ENCODE results near the gene ZSWIM4.

ZSWIM4 gene

GRCh38 chr19:13861714-13862531, 66.7 kb downstream of the ZSWIM4 start:
- no peaks in the 10 kb centered on the region for H3K36me3 ChIP-seq (ENCODE audit: control insufficient read depth in 1 of 2, insufficient read depth in 2 of 2, low read length in 2 of 2)
- peak overlapping the region; percentile 59 to 67 for H3K4me3 ChIP-seq (ENCODE audit: low read depth in 1 of 2, low read length in 2 of 2)
- H3K9me3 ChIP-seq (ENCODE audit: control insufficient read depth in 1 of 2, low read length in 2 of 2), result no peaks in the 10 kb centered on the region
- H3K27me3 ChIP-seq (ENCODE audit: low read depth, low read length), result no peaks in the 10 kb centered on the region
- peaks cover 12 to 18% of the 10 kb centered on the region in 2 donors for H3K4me1 ChIP-seq (ENCODE audit: control insufficient read depth in 1 of 2, insufficient read depth in 2 of 2, low read length in 2 of 2)
- H3K27ac ChIP-seq (ENCODE audit: low read length), result peak overlapping the region; percentile 86

GRCh38 chr19:13864046-13864666, 68.9 kb downstream of the ZSWIM4 start:
- Histone ChIP-seq H3K4me1 (ENCODE audit: control insufficient read depth in 1 of 2, insufficient read depth in 2 of 2, low read length in 2 of 2) (peaks cover 12 to 18% of the 10 kb centered on the region in 2 donors), H3K9me3 (ENCODE audit: control insufficient read depth in 1 of 2, low read length in 2 of 2) (no peaks in the 10 kb centered on the region), H3K27me3 (ENCODE audit: low read depth, low read length) (no peaks in the 10 kb centered on the region), H3K27ac (ENCODE audit: low read length) (no peak overlapping the region), H3K4me3 (ENCODE audit: low read depth in 1 of 2, low read length in 2 of 2) (no peak overlapping the region), H3K36me3 (ENCODE audit: control insufficient read depth in 1 of 2, insufficient read depth in 2 of 2, low read length in 2 of 2) (no peaks in the 10 kb centered on the region)

GRCh38 chr19:13864667-13865570, 69.7 kb downstream of the ZSWIM4 start:
- no peaks in the 10 kb centered on the region for H3K9me3 ChIP-seq (ENCODE audit: control insufficient read depth in 1 of 2, low read length in 2 of 2)
- H3K36me3 ChIP-seq (ENCODE audit: control insufficient read depth in 1 of 2, insufficient read depth in 2 of 2, low read length in 2 of 2), result no peaks in the 10 kb centered on the region
- no peak overlapping the region for H3K27ac ChIP-seq (ENCODE audit: low read length)
- peaks cover 12 to 18% of the 10 kb centered on the region in 2 donors for H3K4me1 ChIP-seq (ENCODE audit: control insufficient read depth in 1 of 2, insufficient read depth in 2 of 2, low read length in 2 of 2)
- peak overlapping the region in 1 of 2 donors; percentile 69 for H3K4me3 ChIP-seq (ENCODE audit: low read depth in 1 of 2, low read length in 2 of 2)
- no peaks in the 10 kb centered on the region for H3K27me3 ChIP-seq (ENCODE audit: low read depth, low read length)

GRCh38 chr19:13865571-13866462, 70.6 kb downstream of the ZSWIM4 start:
- Histone ChIP-seq H3K27ac (ENCODE audit: low read length) (no peak overlapping the region), H3K27me3 (ENCODE audit: low read depth, low read length) (no peaks in the 10 kb centered on the region), H3K9me3 (ENCODE audit: control insufficient read depth in 1 of 2, low read length in 2 of 2) (no peaks in the 10 kb centered on the region), H3K4me3 (ENCODE audit: low read depth in 1 of 2, low read length in 2 of 2) (peak overlapping the region; percentile 30 to 69), H3K4me1 (ENCODE audit: control insufficient read depth in 1 of 2, insufficient read depth in 2 of 2, low read length in 2 of 2) (peaks cover 12 to 18% of the 10 kb centered on the region in 2 donors), H3K36me3 (ENCODE audit: control insufficient read depth in 1 of 2, insufficient read depth in 2 of 2, low read length in 2 of 2) (no peaks in the 10 kb centered on the region)

GRCh38 chr19:13866463-13867046, 71.3 kb downstream of the ZSWIM4 start:
- Histone ChIP-seq H3K4me3 (ENCODE audit: low read depth in 1 of 2, low read length in 2 of 2) (peak overlapping the region; percentile 30 to 69), H3K27ac (ENCODE audit: low read length) (no peak overlapping the region), H3K27me3 (ENCODE audit: low read depth, low read length) (no peaks in the 10 kb centered on the region), H3K4me1 (ENCODE audit: control insufficient read depth in 1 of 2, insufficient read depth in 2 of 2, low read length in 2 of 2) (peaks cover 7 to 16% of the 10 kb centered on the region in 2 donors), H3K36me3 (ENCODE audit: control insufficient read depth in 1 of 2, insufficient read depth in 2 of 2, low read length in 2 of 2) (no peaks in the 10 kb centered on the region), H3K9me3 (ENCODE audit: control insufficient read depth in 1 of 2, low read length in 2 of 2) (no peaks in the 10 kb centered on the region)

- Histone ChIP-seq H3K4me3 (ENCODE audit: low read depth in 1 of 2, low read length in 2 of 2) (no peak overlapping the region), H3K27me3 (ENCODE audit: low read depth, low read length) (no peaks in the 10 kb centered on the region), H3K36me3 (ENCODE audit: control insufficient read depth in 1 of 2, insufficient read depth in 2 of 2, low read length in 2 of 2) (no peaks in the 10 kb centered on the region), H3K9me3 (ENCODE audit: control insufficient read depth in 1 of 2, low read length in 2 of 2) (no peaks in the 10 kb centered on the region), H3K27ac (ENCODE audit: low read length) (no peak overlapping the region), H3K4me1 (ENCODE audit: control insufficient read depth in 1 of 2, insufficient read depth in 2 of 2, low read length in 2 of 2) (peaks cover 4 to 24% of the 10 kb centered on the region in 2 donors)
Measured at GRCh38 chr19:13868663-13869062, 73.4 kb downstream of the ZSWIM4 start.

GRCh38 chr19:13869281-13869680, 74.0 kb downstream of the ZSWIM4 start:
- Histone ChIP-seq H3K36me3 (ENCODE audit: control insufficient read depth in 1 of 2, insufficient read depth in 2 of 2, low read length in 2 of 2) (no peaks in the 10 kb centered on the region), H3K27me3 (ENCODE audit: low read depth, low read length) (no peaks in the 10 kb centered on the region), H3K4me3 (ENCODE audit: low read depth in 1 of 2, low read length in 2 of 2) (no peak overlapping the region), H3K27ac (ENCODE audit: low read length) (no peak overlapping the region), H3K9me3 (ENCODE audit: control insufficient read depth in 1 of 2, low read length in 2 of 2) (no peaks in the 10 kb centered on the region), H3K4me1 (ENCODE audit: control insufficient read depth in 1 of 2, insufficient read depth in 2 of 2, low read length in 2 of 2) (peaks cover 4 to 24% of the 10 kb centered on the region in 2 donors)

- Histone ChIP-seq H3K27me3 (ENCODE audit: low read depth, low read length) (no peaks in the 10 kb centered on the region), H3K27ac (ENCODE audit: low read length) (no peak overlapping the region)
Measured at GRCh38 chr19:13870873-13871272, 75.6 kb downstream of the ZSWIM4 start.

GRCh38 chr19:13872339-13872694, 77.1 kb downstream of the ZSWIM4 start:
- peak overlapping the region in 1 of 2 donors; percentile 49 for H3K4me3 ChIP-seq (ENCODE audit: low read depth in 1 of 2, low read length in 2 of 2)
- H3K36me3 ChIP-seq (ENCODE audit: control insufficient read depth in 1 of 2, insufficient read depth in 2 of 2, low read length in 2 of 2), result no peaks in the 10 kb centered on the region
- H3K9me3 ChIP-seq (ENCODE audit: control insufficient read depth in 1 of 2, low read length in 2 of 2), result no peaks in the 10 kb centered on the region
- H3K27ac ChIP-seq (ENCODE audit: low read length), result no peak overlapping the region
- H3K27me3 ChIP-seq (ENCODE audit: low read depth, low read length), result no peaks in the 10 kb centered on the region
- H3K4me1 ChIP-seq (ENCODE audit: control insufficient read depth in 1 of 2, insufficient read depth in 2 of 2, low read length in 2 of 2), result peaks cover 0 to 10% of the 10 kb centered on the region in 2 donors

More at GRCh38 chr19:13870873-13871272, 75.6 kb downstream of the ZSWIM4 start:
- H3K36me3 ChIP-seq (ENCODE audit: control insufficient read depth in 1 of 2, insufficient read depth in 2 of 2, low read length in 2 of 2), result no peaks in the 10 kb centered on the region
- no peaks in the 10 kb centered on the region for H3K9me3 ChIP-seq (ENCODE audit: control insufficient read depth in 1 of 2, low read length in 2 of 2)
- peaks cover 4 to 17% of the 10 kb centered on the region in 2 donors for H3K4me1 ChIP-seq (ENCODE audit: control insufficient read depth in 1 of 2, insufficient read depth in 2 of 2, low read length in 2 of 2)
- no peak overlapping the region for H3K4me3 ChIP-seq (ENCODE audit: low read depth in 1 of 2, low read length in 2 of 2)

GRCh38 chr19:13872695-13873389, 77.6 kb downstream of the ZSWIM4 start:
- Histone ChIP-seq H3K9me3 (ENCODE audit: control insufficient read depth in 1 of 2, low read length in 2 of 2) (no peaks in the 10 kb centered on the region), H3K4me1 (ENCODE audit: control insufficient read depth in 1 of 2, insufficient read depth in 2 of 2, low read length in 2 of 2) (peaks cover 0 to 10% of the 10 kb centered on the region in 2 donors), H3K27me3 (ENCODE audit: low read depth, low read length) (no peaks in the 10 kb centered on the region), H3K27ac (ENCODE audit: low read length) (no peak overlapping the region), H3K4me3 (ENCODE audit: low read depth in 1 of 2, low read length in 2 of 2) (peak overlapping the region in 1 of 2 donors; percentile 49), H3K36me3 (ENCODE audit: control insufficient read depth in 1 of 2, insufficient read depth in 2 of 2, low read length in 2 of 2) (no peaks in the 10 kb centered on the region)

Measured in muscle layer of duodenum (tissue), 2 donors.